Panc1 (cell line): Measurements from ENCODE around the gene SLC22A23.

Experiments
- SIN3A ChIP-seq: IDR thresholded peaks from 2 replicates; pipeline ENCODE4 v1.6.1; 2012; ENCODE audit warnings: low read depth, mild to moderate bottlenecking, low read length, moderate library complexity, borderline replicate concordance; ENCODE audit not compliant: insufficient read depth
- TF ChIP-seq, protein P1 (sequence below): fragments of 450-650 bp; IDR thresholded peaks from 2 replicates; pipeline ENCODE4 v1.5.1; 2017; ENCODE audit warnings: mild to moderate bottlenecking
- TF ChIP-seq, protein P2 (sequence below), 2 experiments: IDR thresholded peaks; 2 replicates each; pipeline ENCODE4 v1.6.1; 2011 to 2012; ENCODE audit warnings: low read depth in 2 of 2, control low read depth in 1 of 2, low read length in 1 of 2, mild to moderate bottlenecking in 1 of 2, moderate library complexity in 1 of 2; ENCODE audit not compliant: insufficient read depth in 1 of 2

DNA sequence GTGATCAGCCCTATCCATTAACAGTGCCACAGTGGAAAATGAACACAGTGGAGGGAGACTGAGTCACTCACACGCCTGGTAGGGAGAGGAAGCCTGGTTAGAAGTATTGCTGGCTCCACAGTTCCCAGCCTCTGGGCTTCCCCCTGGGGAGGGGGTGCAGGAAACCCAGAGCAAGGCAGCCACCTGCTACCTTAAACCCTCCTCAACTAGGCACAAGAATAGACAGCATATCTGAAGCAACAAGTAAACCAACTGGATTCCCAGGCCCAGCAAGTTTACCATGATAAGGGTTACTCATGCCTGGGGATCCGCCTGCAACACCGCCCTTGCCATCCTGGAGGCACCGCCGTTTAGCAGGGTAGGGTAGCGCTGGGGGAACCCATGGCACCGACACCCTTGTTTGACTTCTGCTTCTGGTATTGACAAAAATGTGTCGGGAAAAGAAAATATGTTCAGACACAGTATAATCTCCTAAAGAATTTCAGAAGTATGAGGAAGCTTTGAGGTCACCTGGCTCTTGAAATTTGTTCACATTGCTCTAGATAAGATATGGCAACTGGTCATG, 38.3 kb downstream of the SLC22A23 start:
- TF ChIP-seq, protein P1, sequence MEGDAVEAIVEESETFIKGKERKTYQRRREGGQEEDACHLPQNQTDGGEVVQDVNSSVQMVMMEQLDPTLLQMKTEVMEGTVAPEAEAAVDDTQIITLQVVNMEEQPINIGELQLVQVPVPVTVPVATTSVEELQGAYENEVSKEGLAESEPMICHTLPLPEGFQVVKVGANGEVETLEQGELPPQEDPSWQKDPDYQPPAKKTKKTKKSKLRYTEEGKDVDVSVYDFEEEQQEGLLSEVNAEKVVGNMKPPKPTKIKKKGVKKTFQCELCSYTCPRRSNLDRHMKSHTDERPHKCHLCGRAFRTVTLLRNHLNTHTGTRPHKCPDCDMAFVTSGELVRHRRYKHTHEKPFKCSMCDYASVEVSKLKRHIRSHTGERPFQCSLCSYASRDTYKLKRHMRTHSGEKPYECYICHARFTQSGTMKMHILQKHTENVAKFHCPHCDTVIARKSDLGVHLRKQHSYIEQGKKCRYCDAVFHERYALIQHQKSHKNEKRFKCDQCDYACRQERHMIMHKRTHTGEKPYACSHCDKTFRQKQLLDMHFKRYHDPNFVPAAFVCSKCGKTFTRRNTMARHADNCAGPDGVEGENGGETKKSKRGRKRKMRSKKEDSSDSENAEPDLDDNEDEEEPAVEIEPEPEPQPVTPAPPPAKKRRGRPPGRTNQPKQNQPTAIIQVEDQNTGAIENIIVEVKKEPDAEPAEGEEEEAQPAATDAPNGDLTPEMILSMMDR: no peak
- TF ChIP-seq SIN3A: no peak
- TF ChIP-seq, protein P2, sequence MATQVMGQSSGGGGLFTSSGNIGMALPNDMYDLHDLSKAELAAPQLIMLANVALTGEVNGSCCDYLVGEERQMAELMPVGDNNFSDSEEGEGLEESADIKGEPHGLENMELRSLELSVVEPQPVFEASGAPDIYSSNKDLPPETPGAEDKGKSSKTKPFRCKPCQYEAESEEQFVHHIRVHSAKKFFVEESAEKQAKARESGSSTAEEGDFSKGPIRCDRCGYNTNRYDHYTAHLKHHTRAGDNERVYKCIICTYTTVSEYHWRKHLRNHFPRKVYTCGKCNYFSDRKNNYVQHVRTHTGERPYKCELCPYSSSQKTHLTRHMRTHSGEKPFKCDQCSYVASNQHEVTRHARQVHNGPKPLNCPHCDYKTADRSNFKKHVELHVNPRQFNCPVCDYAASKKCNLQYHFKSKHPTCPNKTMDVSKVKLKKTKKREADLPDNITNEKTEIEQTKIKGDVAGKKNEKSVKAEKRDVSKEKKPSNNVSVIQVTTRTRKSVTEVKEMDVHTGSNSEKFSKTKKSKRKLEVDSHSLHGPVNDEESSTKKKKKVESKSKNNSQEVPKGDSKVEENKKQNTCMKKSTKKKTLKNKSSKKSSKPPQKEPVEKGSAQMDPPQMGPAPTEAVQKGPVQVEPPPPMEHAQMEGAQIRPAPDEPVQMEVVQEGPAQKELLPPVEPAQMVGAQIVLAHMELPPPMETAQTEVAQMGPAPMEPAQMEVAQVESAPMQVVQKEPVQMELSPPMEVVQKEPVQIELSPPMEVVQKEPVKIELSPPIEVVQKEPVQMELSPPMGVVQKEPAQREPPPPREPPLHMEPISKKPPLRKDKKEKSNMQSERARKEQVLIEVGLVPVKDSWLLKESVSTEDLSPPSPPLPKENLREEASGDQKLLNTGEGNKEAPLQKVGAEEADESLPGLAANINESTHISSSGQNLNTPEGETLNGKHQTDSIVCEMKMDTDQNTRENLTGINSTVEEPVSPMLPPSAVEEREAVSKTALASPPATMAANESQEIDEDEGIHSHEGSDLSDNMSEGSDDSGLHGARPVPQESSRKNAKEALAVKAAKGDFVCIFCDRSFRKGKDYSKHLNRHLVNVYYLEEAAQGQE (IDR thresholded peaks at IDR 0.05; ENCODE audit: insufficient read depth in 1 of 2, low read depth in 2 of 2, low read length in 1 of 2): no peak
